ES-I3 (cell line): Measurements from ENCODE around the gene TMEM132C.

Experiments
- H3K36me3 ChIP-seq: 2 replicates; pipeline ENCODE4 v1.6.1; 2013; ENCODE audit warnings: mild to moderate bottlenecking, low read length, control low read depth, moderate library complexity; ENCODE audit not compliant: insufficient read depth
- H3K4me1 ChIP-seq: 2 replicates; pipeline ENCODE4 v1.6.1; 2013; ENCODE audit warnings: mild to moderate bottlenecking, control low read depth, low read length; ENCODE audit not compliant: insufficient read depth
- H3K9ac ChIP-seq: 2 replicates; pipeline ENCODE4 v1.6.1; 2013; ENCODE audit warnings: low read depth, mild to moderate bottlenecking, low read length, moderate library complexity
- H3K9me3 ChIP-seq: 2 replicates; pipeline ENCODE4 v1.6.1; 2013; ENCODE audit warnings: mild to moderate bottlenecking, low read length, moderate library complexity; ENCODE audit not compliant: control insufficient read depth, insufficient read depth

The TMEM132C gene

GRCh38 chr12:128707488-128707887 lies 440.5 kb downstream of the TMEM132C start:
- Histone ChIP-seq H3K4me1 (0 out of 2 replicates have a peak, but pooled peaks cover 4% of the 10 kb centered on the region), H3K9ac (no peak overlapping the region), H3K36me3 (no peaks in the 10 kb centered on the region), H3K9me3 (no peaks in the 10 kb centered on the region)

- Histone ChIP-seq H3K4me1 (no peaks in the 10 kb centered on the region), H3K9me3 (no peaks in the 10 kb centered on the region), H3K9ac (no peak overlapping the region), H3K36me3 (no peaks in the 10 kb centered on the region)
Measured at GRCh38 chr12:128708789-128709188, 441.8 kb downstream of the TMEM132C start.

- Histone ChIP-seq H3K4me1 (no peaks in the 10 kb centered on the region), H3K9ac (no peak overlapping the region), H3K9me3 (no peaks in the 10 kb centered on the region), H3K36me3 (no peaks in the 10 kb centered on the region)
Measured at GRCh38 chr12:128709660-128710059, 442.7 kb downstream of the TMEM132C start.

GRCh38 chr12:128711486-128711885 lies 444.5 kb downstream of the TMEM132C start:
- Histone ChIP-seq H3K36me3 (no peaks in the 10 kb centered on the region), H3K9me3 (no peaks in the 10 kb centered on the region), H3K9ac (no peak overlapping the region), H3K4me1 (no peaks in the 10 kb centered on the region)

- Histone ChIP-seq H3K36me3 (no peaks in the 10 kb centered on the region), H3K9me3 (0 out of 2 replicates have a peak, but pooled peaks cover 3% of the 10 kb centered on the region), H3K9ac (no peak overlapping the region), H3K4me1 (no peaks in the 10 kb centered on the region)
Measured at GRCh38 chr12:128712622-128713021, 445.7 kb downstream of the TMEM132C start.

GRCh38 chr12:128715485-128715884 lies 448.5 kb downstream of the TMEM132C start:
- Histone ChIP-seq H3K9ac (no peak overlapping the region), H3K36me3 (no peaks in the 10 kb centered on the region), H3K9me3 (peaks cover 9% of the 10 kb centered on the region), H3K4me1 (no peaks in the 10 kb centered on the region)

GRCh38 chr12:128724468-128725046 lies 457.6 kb downstream of the TMEM132C start:
- Histone ChIP-seq H3K9ac (no peak overlapping the region), H3K4me1 (peaks cover 13% of the 10 kb centered on the region; the same call in 1 of the 2 replicates), H3K9me3 (peaks cover 2% of the 10 kb centered on the region), H3K36me3 (no peaks in the 10 kb centered on the region)

GRCh38 chr12:128726886-128727285 lies 459.9 kb downstream of the TMEM132C start:
- no peaks in the 10 kb centered on the region for H3K9me3 ChIP-seq
- H3K36me3 ChIP-seq = no peaks in the 10 kb centered on the region
- no peak overlapping the region for H3K9ac ChIP-seq
- peaks cover 16% of the 10 kb centered on the region; the same call in 1 of the 2 replicates for H3K4me1 ChIP-seq

GRCh38 chr12:128727461-128727860 lies 460.5 kb downstream of the TMEM132C start:
- Histone ChIP-seq H3K9ac (no peak overlapping the region), H3K36me3 (no peaks in the 10 kb centered on the region)

GRCh38 chr12:128727999-128728398 lies 461.0 kb downstream of the TMEM132C start:
- H3K9me3 ChIP-seq = no peaks in the 10 kb centered on the region
- H3K9ac ChIP-seq = no peak overlapping the region

More at GRCh38 chr12:128727461-128727860, 460.5 kb downstream of the TMEM132C start:
- H3K4me1 ChIP-seq = peaks cover 16% of the 10 kb centered on the region; the same call in 1 of the 2 replicates
- no peaks in the 10 kb centered on the region for H3K9me3 ChIP-seq

GRCh38 chr12:128729628-128730121 lies 462.7 kb downstream of the TMEM132C start:
- no peaks in the 10 kb centered on the region for H3K9me3 ChIP-seq
- no peak overlapping the region for H3K9ac ChIP-seq
- no peaks in the 10 kb centered on the region for H3K36me3 ChIP-seq
- peaks cover 16% of the 10 kb centered on the region; the same call in 1 of the 2 replicates for H3K4me1 ChIP-seq

More at GRCh38 chr12:128727999-128728398, 461.0 kb downstream of the TMEM132C start:
- Histone ChIP-seq H3K4me1 (peaks cover 16% of the 10 kb centered on the region; the same call in 1 of the 2 replicates), H3K36me3 (no peaks in the 10 kb centered on the region)

GRCh38 chr12:128734371-128734770 lies 467.4 kb downstream of the TMEM132C start:
- Histone ChIP-seq H3K4me1 (0 out of 2 replicates have a peak, but pooled peaks cover 3% of the 10 kb centered on the region), H3K9ac (no peak overlapping the region), H3K9me3 (no peaks in the 10 kb centered on the region; the same call in 1 of the 2 replicates), H3K36me3 (no peaks in the 10 kb centered on the region)

- Histone ChIP-seq H3K36me3 (no peaks in the 10 kb centered on the region), H3K4me1 (no peaks in the 10 kb centered on the region), H3K9me3 (no peaks in the 10 kb centered on the region; the same call in none of the 2 replicates), H3K9ac (no peak overlapping the region)
Measured at GRCh38 chr12:128737292-128737966, 470.5 kb downstream of the TMEM132C start.

GRCh38 chr12:128743916-128744315 lies 476.9 kb downstream of the TMEM132C start:
- Histone ChIP-seq H3K9ac (no peak overlapping the region), H3K4me1 (no peaks in the 10 kb centered on the region), H3K36me3 (no peaks in the 10 kb centered on the region), H3K9me3 (no peaks in the 10 kb centered on the region; the same call in 1 of the 2 replicates)
